H9 (cell line): ENCODE results near the gene KDSR. TPM values are rescaled to one million over a fixed set of nuclear protein-coding genes. Genes with fewer than 3 reads are reported as not detected.

Experiments
- DNase-seq: peaks from one replicate; pipeline ENCODE4 v3.0.0-alpha.2; 2017
- H2AFZ ChIP-seq: one replicate; pipeline ENCODE4 v1.6.1; 2013; ENCODE audit warnings: mild to moderate bottlenecking, low read length, control low read depth, moderate library complexity
- H2AK5ac ChIP-seq: 2 replicates; pipeline ENCODE4 v1.6.1; 2013; ENCODE audit warnings: low read length, control low read depth, mixed read lengths; ENCODE audit not compliant: insufficient read length
- H2BK120ac ChIP-seq: one replicate; pipeline ENCODE4 v1.6.1; 2013; ENCODE audit warnings: low read depth, mild to moderate bottlenecking, low read length, control low read depth, inconsistent platforms; ENCODE audit not compliant: poor library complexity, severe bottlenecking
- H2BK12ac ChIP-seq: 2 replicates; pipeline ENCODE4 v1.6.1; 2013; ENCODE audit warnings: low read length, control low read depth, mixed read lengths, low read depth; ENCODE audit not compliant: insufficient read length
- H2BK15ac ChIP-seq: 2 replicates; pipeline ENCODE4 v1.6.1; 2013; ENCODE audit warnings: low read depth, low read length, control low read depth
- H2BK20ac ChIP-seq: one replicate; pipeline ENCODE4 v1.6.1; 2013; ENCODE audit warnings: low read depth, mild to moderate bottlenecking, low read length, control low read depth, inconsistent platforms; ENCODE audit not compliant: poor library complexity, severe bottlenecking
- H2BK5ac ChIP-seq: 2 replicates; pipeline ENCODE4 v1.6.1; 2013; ENCODE audit warnings: low read length, control low read depth, mixed read lengths; ENCODE audit not compliant: insufficient read length
- H3K14ac ChIP-seq: 2 replicates; pipeline ENCODE4 v1.6.1; 2013; ENCODE audit warnings: low read length, control low read depth; ENCODE audit not compliant: insufficient read depth
- H3K18ac ChIP-seq: 2 replicates; pipeline ENCODE4 v1.6.1; 2013; ENCODE audit warnings: low read depth, mild to moderate bottlenecking, mixed read lengths, low read length, control low read depth; ENCODE audit not compliant: insufficient read length
- H3K23ac ChIP-seq: 2 replicates; pipeline ENCODE4 v1.6.1; 2013; ENCODE audit warnings: low read length, control low read depth, mixed read lengths, low read depth; ENCODE audit not compliant: insufficient read length
- H3K23me2 ChIP-seq: 2 replicates; pipeline ENCODE4 v1.6.1; 2013; ENCODE audit warnings: low read depth, mild to moderate bottlenecking, mixed read lengths, low read length, control low read depth; ENCODE audit not compliant: insufficient read length, poor library complexity, severe bottlenecking
- H3K27ac ChIP-seq: 2 replicates; pipeline ENCODE4 v1.5.1; 2013; ENCODE audit warnings: low read length, control low read depth, mixed read lengths, low read depth; ENCODE audit not compliant: insufficient read length
- H3K27me3 ChIP-seq: 2 replicates; pipeline ENCODE4 v1.6.1; 2013; ENCODE audit warnings: low read length, control low read depth, inconsistent platforms; ENCODE audit not compliant: insufficient read depth
- H3K4ac ChIP-seq: 2 replicates; pipeline ENCODE4 v1.6.1; 2013; ENCODE audit warnings: low read depth, mild to moderate bottlenecking, control low read depth, inconsistent platforms, low read length, moderate library complexity
- H3K4me1 ChIP-seq: 2 replicates; pipeline ENCODE4 v1.6.1; 2013; ENCODE audit warnings: low read length, control low read depth, inconsistent platforms; ENCODE audit not compliant: insufficient read depth
- H3K4me2 ChIP-seq: 2 replicates; pipeline ENCODE4 v1.6.1; 2013; ENCODE audit warnings: low read length, control low read depth, mixed read lengths; ENCODE audit not compliant: insufficient read length, insufficient read depth
- H3K56ac ChIP-seq: 2 replicates; pipeline ENCODE4 v1.6.1; 2013; ENCODE audit warnings: low read depth, mild to moderate bottlenecking, mixed read lengths, low read length, control low read depth; ENCODE audit not compliant: insufficient read length
- H3K79me1 ChIP-seq: 2 replicates; pipeline ENCODE4 v1.6.1; 2013; ENCODE audit warnings: low read depth, mild to moderate bottlenecking, moderate library complexity, low read length, control low read depth, inconsistent platforms; ENCODE audit not compliant: insufficient read depth, poor library complexity, severe bottlenecking
- H3K79me2 ChIP-seq: 2 replicates; pipeline ENCODE4 v1.6.1; 2013; ENCODE audit warnings: low read length, control low read depth, inconsistent platforms; ENCODE audit not compliant: insufficient read depth
- H3K9ac ChIP-seq: 2 replicates; pipeline ENCODE4 v1.6.1; 2013; ENCODE audit warnings: low read length, control low read depth, mixed read lengths; ENCODE audit not compliant: insufficient read length; ENCODE audit errors: extremely low read depth
- H3K9me3 ChIP-seq: one replicate; pipeline ENCODE4 v1.6.1; 2013; ENCODE audit warnings: low read depth, low read length, inconsistent platforms; ENCODE audit not compliant: control insufficient read depth
- H3T11ph ChIP-seq: one replicate; pipeline ENCODE4 v1.6.1; 2013; ENCODE audit warnings: mild to moderate bottlenecking, low read length, control low read depth, inconsistent platforms
- H4K20me1 ChIP-seq: one replicate; pipeline ENCODE4 v1.6.1; 2013; ENCODE audit not compliant: control insufficient read depth, insufficient read length, insufficient read depth
- H4K5ac ChIP-seq: 2 replicates; pipeline ENCODE4 v1.6.1; 2013; ENCODE audit warnings: low read depth, mild to moderate bottlenecking, mixed read lengths, low read length, control low read depth; ENCODE audit not compliant: insufficient read length
- H4K8ac ChIP-seq: replicated peaks from 2 replicates; pipeline ENCODE4 v1.6.1; 2013; ENCODE audit warnings: low read length, control low read depth, mixed read lengths, low read depth; ENCODE audit not compliant: insufficient read length
- H4K91ac ChIP-seq: 2 replicates; pipeline ENCODE4 v1.6.1; 2013; ENCODE audit warnings: low read depth, mild to moderate bottlenecking, moderate library complexity, mixed read lengths, low read length, control low read depth; ENCODE audit not compliant: insufficient read length
- H3K27ac Mint-ChIP-seq, 3 experiments: 2 replicates in 2 of 3; 3 replicates in 1 of 3; pipeline ENCODE4 v1.8.0; 2020 to 2021; ENCODE audit warnings: mixed read lengths in 3 of 3, mild to moderate bottlenecking in 1 of 3, moderate library complexity in 1 of 3
- H3K27me3 Mint-ChIP-seq: 2 replicates; pipeline ENCODE4 v1.8.0; 2021; ENCODE audit warnings: low read depth, mild to moderate bottlenecking, moderate library complexity, mixed read lengths
- H3K36me3 Mint-ChIP-seq, 3 experiments: 2 replicates in 2 of 3; 3 replicates in 1 of 3; pipeline ENCODE4 v1.8.0; 2020 to 2021; ENCODE audit warnings: low read depth in 3 of 3, mixed read lengths in 3 of 3; ENCODE audit not compliant: insufficient read depth in 1 of 3
- H3K4me1 Mint-ChIP-seq, 2 experiments: 2 replicates each; pipeline ENCODE4 v1.8.0; 2020; ENCODE audit warnings: mixed read lengths in 2 of 2
- H3K4me3 Mint-ChIP-seq, 2 experiments: 2 replicates in 1 of 2; 3 replicates in 1 of 2; pipeline ENCODE4 v1.8.0; 2020 to 2021; ENCODE audit warnings: mild to moderate bottlenecking in 2 of 2, mixed read lengths in 2 of 2, moderate library complexity in 1 of 2
- H3K9me3 Mint-ChIP-seq, 2 experiments: 2 replicates in 1 of 2; 3 replicates in 1 of 2; pipeline ENCODE4 v1.8.0; 2020; ENCODE audit warnings: mild to moderate bottlenecking in 2 of 2, mixed read lengths in 2 of 2, moderate library complexity in 1 of 2
- CTCF ChIP-seq: fragments of 200-600 bp; sonication (generic); conservative IDR thresholded peaks from 3 replicates; pipeline ENCODE4 v1.8.0; 2021; ENCODE audit warnings: antibody characterized with exemption, mild to moderate bottlenecking
- total RNA-seq: library from RNA; stranded (reverse); gene quantifications from 2 replicates; pipeline ENCODE4 v1.2.1, GENCODE V29; 2021

Gene KDSR
- total RNA-seq, 1 experiment from 2014 or later: 58.5 TPM

DNA sequence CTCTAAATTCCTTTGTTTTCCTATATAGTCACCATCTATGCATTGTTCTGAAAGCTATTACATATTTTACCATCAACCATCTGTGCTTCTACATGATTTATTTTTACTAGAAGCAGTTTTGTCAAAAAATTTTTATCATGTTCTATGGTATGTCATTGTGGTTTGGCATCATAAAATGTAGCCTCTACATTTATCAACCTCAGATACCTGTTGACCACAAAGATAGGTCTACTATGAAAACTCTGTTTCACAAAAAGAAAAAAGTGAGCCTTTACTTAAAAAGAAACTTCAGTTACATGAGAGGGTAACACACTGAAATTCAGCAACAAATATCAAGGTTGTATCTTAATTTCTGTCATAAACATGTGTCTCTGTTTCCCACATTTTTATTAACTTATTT, 51.1 kb downstream of the KDSR start:
- no peak overlapping the region for H4K91ac ChIP-seq
- H3K4me2 ChIP-seq: no peak overlapping the region
- H3K18ac ChIP-seq: no peak overlapping the region
- H3K9me3 Mint-ChIP-seq: no peaks in the 10 kb centered on the region; a peak in 1 of 5 replicates
- H3K9me3 ChIP-seq: no peaks in the 10 kb centered on the region
- H3K23me2 ChIP-seq: peaks cover 16% of the 10 kb centered on the region
- no peak overlapping the region for H2AFZ ChIP-seq
- no peak overlapping the region for H2BK5ac ChIP-seq
- no peak overlapping the region for H3K23ac ChIP-seq
- H4K8ac ChIP-seq: no peak overlapping the region
- H3K79me2 ChIP-seq: no peaks in the 10 kb centered on the region; the same call in 1 of the 2 replicates
- H3K27me3 ChIP-seq: peaks cover 7% of the 10 kb centered on the region; the same call in 1 of the 2 replicates
- no peak overlapping the region for H2BK120ac ChIP-seq
- H2BK15ac ChIP-seq: no peak overlapping the region
- no peak overlapping the region for H3K4ac ChIP-seq
- no peak overlapping the region for H3K56ac ChIP-seq
- H3K36me3 Mint-ChIP-seq: no peaks in the 10 kb centered on the region; a peak in 1 of 7 replicates
- peaks cover 46% of the 10 kb centered on the region for H3K27me3 Mint-ChIP-seq
- no peak overlapping the region for H3K27ac Mint-ChIP-seq
- no peaks in the 10 kb centered on the region for H3K4me1 ChIP-seq
- H3K4me3 Mint-ChIP-seq: no peak overlapping the region
- H4K5ac ChIP-seq: no peak overlapping the region
- H2BK12ac ChIP-seq: no peak overlapping the region
- H3K4me1 Mint-ChIP-seq: peaks cover 14 to 21% of the 10 kb centered on the region in 2 experiments
- H3K79me1 ChIP-seq: no peaks in the 10 kb centered on the region
- H3K27ac ChIP-seq: no peak overlapping the region
- H3T11ph ChIP-seq: no peak overlapping the region
- no peak overlapping the region for H3K14ac ChIP-seq
- no peak for TF ChIP-seq CTCF
- no peak overlapping the region for H3K9ac ChIP-seq
- no peak for DNase-seq
- H4K20me1 ChIP-seq: no peaks in the 10 kb centered on the region
- H2AK5ac ChIP-seq: no peak overlapping the region
- no peak overlapping the region for H2BK20ac ChIP-seq
